Measurements from ENCODE around the gene SERPINA9.
"Not testable (repeated sequence)": the region's sequence is repeated elsewhere in the genome, so short reads cannot be mapped to it uniquely, and the experiment has no call there.

Gene SERPINA9

DNA sequence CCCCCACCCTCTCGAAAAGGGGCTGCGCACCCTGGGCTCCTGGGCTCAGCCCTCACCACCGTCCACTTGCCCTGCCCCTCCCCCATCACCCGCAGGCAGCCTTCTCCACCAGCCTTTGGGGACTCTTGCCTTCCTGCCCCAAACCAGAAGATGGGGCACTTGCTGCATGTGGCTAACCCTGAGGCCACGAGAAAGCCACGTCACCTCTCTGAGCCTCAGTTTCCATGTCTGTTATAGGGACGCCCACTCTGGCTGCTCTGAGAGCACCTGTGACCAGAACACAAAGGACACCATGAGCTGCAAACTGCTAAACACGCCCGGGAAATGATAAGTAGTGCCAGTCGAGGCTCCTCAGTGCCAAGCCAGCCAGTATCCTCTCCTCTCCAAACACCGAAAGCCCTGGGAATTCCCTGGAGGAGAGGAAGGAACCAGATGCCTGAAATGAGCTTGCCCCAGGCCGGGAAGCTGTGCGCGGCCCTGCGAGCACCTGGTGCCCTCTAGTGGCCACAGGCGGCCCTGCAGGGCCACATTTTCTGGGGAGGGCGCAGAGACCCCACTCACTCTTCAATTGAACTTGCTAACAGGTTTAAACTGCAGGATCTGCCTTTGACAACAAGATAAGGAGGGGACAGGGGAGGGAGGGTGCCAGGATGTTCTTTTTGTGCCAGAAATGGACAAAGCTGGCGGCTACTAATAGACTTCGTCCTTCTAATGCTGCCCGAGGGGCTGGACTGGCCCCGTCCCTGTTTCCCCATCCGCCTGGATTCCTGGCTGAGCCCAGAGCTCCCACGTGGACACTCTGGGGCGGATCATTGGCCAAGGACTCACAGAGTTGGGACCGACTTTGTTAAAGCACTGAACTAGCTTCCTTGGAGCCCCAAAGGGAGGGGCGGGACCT lies 10.2 kb upstream of the SERPINA9 start:
- no peak for DNase-seq (ENCODE audit: low read depth, low spot score)

DNA sequence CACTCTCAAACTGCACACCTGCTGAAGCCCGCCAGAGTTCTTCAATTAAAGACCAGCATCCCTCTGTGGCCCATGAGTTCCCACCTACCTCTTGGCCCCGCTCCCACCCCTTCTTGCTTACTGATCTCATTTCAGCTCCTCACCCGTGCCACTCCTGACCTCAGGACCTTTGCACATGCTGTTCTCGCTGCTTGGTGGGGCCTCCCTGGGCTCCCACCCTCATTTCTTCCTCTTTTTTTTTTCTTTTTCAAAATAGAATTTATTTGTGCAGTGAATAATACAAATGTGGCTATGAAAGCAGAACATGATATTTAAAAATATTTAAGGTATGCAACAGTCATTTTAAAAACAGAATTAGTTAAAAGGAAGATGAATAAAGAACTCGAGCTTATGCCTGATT lies 8.5 kb upstream of the SERPINA9 start:
- no peak for DNase-seq (ENCODE audit: low read depth, low spot score)

DNA sequence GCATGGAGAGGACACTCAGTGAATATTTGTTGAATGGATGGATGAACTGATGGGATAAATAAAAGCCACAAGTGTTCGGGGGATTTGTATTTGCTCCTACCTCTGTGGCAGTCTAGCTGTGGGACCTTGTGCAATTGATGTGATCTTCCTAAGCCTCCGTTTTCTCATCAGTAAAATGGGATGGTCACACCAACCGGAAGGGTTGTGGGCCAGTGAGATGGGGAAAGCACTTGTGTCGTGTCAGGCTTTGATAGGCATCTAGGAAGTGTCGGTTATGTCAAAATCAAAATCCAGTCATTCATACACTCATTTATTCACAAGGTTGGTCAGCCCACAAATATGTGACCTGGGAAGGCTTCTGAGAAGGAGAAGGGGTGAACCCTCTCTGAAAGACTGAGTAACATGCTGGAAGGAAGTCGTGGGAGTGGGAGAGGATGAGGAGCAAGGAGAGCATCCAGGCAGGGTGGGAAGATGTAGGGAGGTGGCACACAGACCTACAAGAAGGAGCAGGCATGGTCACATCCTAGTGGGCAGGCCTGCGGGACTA lies 7.8 kb upstream of the SERPINA9 start:
- no peak for DNase-seq (ENCODE audit: low read depth, low spot score)

DNA sequence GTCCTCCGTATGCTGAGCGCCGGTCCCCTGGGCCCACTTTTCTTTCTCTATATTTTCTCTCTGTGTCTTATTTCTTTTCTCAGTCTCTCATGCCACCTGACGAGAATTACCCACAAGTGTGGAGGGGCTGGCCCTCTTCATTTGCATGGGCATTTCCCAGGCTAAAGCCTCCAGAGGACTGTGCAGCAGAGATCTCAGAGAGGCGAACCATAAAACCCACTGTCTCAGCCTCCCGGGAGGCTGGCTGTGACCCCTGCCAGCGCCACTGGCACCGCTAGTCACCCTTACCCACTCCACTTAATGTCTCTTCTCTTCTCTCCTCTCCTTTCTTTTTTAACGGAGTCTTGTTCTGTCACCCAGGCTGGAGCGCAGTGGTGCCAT lies 7.1 kb upstream of the SERPINA9 start:
- DNase-seq (ENCODE audit: low read depth, low spot score), result no peak

DNA sequence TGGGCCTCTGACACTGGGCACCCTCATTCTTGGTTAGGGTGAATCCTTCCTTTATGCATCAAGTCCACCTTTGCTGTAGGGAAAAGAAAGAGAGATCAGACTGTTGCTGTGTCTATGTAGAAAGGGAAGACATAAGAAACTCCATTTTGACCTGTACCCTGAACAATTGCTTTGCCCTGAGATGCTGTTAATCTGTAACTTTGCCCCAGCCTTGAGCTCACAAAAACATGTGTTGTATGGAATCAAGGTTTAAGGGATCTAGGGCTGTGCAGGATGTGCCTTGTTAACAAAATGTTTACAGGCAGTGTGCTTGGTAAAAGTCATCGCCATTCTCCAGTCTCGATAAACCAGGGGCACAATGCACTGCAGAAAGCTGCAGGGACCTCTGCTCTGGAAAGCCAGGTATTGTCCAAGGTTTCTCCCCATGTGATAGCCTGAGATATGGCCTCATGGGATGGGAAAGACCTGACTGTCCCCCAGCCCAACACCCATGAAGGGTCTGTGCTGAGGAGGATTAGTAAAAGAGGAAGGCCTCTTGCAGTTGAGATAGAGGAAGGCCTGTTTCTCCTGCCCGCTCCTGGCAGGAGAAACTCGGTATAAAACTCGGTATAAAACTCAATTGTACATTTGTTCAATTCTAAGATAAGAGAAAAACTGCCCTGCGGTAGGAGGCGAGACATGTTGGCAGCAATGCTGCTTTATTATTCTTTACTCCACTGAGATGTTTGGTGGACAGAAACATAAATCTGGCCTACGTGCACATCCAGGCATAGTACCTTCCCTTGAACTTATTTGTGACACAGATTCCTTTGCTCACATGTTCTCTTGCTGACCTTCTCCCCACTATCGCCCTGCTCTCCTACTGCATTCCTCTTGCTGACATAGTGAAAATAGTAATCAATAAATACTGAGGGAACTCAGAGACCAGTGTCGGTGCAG lies 6.4 kb upstream of the SERPINA9 start:
- not testable (repeated sequence) for DNase-seq (ENCODE audit: low read depth, low spot score)

DNA sequence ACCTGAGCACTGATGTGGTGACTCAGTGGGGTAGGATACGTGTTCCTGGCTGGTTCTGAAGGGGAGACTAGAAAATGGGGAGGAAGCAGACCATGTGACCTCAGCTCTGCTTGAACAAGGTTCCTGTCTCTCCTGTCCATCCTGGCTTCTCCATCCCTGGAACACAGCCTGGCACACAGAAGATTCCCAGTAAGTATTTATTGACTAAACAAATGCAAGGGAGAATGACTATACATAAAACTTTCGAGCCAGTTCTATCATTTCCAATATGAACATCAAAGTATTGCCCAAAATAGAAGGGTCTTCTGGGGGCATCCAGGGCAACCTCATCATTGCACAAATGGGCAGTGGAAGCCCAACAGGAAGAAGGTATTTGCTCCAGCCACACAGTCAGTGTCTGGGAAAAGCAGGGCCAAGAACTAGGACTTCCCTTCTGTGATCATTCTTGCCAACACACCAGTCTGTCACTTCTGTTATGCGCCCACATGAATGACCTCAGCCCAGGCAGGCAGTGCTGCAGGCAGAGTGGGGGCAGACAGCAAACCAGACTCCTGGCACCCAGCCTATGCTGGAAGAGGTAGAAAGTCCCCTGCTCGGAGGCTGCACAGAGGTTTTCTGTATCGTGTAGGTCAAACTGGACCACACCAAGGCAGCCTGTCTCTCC lies 5.6 kb upstream of the SERPINA9 start:
- DNase-seq (ENCODE audit: low read depth, low spot score), result no peak

DNA sequence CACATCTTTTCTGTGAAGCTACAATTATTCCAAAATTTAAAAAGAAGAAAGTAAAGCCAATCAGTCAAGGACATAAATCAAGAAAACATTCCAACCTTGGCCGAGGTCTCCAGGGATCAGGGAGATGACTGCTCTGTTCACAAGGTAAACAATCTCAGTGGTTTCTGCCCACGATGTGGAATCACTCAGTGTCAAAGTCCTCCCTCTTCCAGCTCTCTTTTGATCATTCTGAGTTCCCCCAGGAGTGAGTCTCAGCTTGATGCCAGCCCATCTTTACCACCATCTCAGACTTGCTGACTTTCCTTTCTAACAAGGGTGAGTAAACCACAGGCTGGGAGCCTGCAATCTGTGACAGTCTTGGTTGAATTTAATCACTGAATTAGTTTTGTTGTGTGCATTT lies 4.8 kb upstream of the SERPINA9 start:
- DNase-seq (ENCODE audit: low read depth, low spot score), result no peak

DNA sequence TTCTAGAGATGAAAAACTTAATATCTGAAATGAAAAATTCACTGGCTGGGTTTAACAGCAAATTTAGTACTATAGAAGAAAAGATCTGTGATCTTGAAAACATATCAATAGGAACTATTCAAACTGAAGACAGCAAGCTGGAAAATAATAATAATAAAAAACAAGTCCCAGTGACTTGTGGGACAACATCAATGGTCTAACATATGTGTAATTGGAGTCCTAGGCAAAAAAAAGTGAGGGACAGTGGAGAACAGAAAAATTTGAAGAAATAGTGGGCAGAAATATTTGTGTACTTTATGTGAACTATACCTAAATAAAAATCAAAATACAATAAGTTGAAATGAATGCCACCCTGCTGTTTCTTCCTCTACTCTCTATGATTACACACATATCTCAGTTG lies 2.4 kb upstream of the SERPINA9 start:
- DNase-seq (ENCODE audit: low read depth, low spot score), result no peak

DNA sequence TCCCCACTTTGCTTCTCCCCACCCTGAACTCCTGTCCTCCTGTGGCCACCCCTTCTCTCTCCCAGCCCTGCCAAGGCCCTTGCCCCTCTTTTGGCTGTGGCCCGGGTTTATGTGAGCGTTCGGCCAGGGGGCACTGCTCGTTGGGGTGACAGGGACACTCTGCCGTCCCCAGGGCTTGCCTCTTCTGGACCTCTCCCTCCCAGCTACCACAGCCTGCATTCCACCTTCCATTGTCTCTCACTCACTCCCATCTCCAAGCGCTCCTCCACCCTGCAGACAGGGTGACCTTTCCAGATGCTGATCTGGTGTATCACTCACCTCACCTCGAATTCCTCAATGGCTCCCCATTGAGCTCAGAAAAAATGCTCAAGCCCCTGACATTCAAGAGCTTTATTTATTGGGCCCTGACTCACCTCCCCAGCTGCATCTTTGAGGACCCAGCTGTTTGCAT lies 1.4 kb downstream of the SERPINA9 start:
- DNase-seq (ENCODE audit: low read depth, low spot score), result no peak

DNA sequence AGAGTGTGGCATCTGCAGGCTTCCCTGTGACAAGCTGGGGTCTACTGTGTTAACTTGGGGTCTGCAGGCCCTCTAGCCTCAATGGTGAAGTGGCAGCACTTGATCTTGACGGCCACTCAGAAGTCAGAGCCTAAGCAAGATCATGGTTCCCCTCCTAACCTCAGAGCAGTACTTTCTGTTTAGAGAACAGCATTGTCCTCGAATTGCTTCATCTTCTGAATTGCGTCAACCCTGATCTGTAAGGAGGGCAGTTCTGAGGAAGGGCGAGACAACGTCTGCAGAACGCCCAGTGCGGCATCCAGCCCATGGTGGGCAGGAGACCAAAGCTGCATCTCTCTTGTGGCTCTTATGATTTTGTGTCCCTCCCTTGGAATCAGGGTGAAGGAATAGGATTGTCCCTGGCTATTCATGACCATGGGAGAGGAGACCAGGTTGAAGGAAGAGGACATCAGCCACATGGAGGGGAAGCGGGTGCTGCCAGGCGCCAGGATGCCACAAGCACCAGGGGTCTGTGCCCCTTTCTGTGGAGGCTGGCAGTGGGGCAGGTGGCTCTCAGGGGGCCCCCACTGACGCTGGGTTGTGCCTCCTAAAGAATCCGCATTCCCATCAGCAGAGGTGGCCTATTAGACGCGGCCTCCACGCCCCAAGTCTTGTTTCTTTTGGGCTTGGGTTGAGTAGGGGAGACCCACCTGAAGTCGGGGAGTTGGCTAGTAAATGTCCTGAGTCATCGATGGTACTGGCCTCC lies 2.2 kb downstream of the SERPINA9 start:
- no peak for DNase-seq (ENCODE audit: low read depth, low spot score)

DNA sequence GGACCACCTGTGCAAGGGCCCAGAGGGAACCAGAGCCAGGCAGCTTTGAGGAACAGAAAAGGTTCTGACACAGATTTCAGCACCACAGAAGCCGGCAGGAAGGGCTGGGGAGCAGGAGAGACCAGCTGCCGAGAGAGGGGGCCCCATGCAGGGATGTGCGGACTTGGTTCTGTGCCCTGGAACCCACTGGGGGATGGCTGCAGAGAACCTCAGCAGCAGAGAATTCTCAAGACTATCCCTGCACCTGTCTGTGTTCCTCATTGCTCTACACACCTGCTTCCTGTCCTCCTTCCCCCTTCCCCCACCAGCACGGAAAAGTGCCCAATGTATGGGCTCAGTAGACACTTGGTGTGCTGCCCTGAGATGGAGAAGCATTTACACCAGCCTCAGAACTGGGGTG lies 3.2 kb downstream of the SERPINA9 start:
- no peak for DNase-seq (ENCODE audit: low read depth, low spot score)

DNA sequence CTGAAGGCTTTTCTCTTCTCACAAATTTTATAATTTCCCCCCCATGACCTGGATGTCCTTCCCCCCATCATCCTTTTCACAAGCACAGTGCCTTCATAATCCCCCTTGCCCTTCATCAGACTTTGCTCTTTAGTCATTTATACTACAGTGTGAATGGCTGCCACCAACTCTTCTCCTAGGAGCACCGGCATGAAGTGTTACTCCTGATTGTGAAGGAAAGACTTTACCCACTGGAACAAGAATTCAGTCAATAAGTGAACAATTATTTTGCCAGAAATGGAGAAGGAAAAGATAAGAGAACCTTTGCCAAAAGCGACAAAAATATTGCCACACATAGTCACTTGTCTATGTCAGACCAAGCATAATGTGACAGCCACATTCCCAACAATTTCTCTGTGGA lies 5.0 kb downstream of the SERPINA9 start:
- DNase-seq (ENCODE audit: low read depth, low spot score), result no peak

DNA sequence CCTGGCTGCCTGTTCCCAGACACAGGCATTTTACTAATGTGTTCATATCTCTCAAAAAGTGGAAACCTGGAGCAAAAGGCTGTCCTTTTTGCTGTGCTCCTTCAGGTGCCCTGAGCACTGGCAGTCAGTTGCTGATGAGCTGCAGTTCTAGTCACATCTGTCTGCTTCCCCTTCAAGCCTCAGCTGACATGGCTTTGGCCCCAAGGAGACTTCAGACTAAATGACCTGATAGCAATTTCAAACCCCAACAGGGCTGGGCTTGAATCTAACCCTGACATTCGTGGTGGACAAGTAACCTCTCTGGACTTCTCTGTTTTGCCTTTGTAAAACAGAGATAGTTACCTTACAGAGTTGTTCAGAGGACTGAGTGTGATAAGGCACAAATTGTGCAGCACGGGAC lies 5.7 kb downstream of the SERPINA9 start:
- no peak for DNase-seq (ENCODE audit: low read depth, low spot score)

DNA sequence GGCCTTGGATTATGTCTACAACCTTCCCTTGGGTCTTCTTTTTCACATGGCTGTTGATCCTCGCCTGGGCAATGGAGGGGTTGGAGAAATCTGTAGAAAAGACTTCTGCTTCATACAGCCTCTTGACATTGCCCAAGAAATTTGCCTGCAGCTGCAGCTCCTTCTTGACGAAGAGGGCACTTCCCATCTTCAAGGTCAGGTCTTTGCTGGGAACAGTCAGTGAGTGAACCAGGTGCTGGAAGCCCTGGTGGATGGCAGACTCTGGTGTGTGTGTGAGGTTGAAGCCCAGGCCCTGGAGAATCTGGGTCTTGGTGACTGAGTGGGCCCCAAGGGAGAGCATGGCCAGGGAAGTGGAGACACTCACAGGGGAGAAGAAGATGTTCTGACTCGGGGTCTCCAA lies 6.7 kb downstream of the SERPINA9 start:
- no peak for DNase-seq (ENCODE audit: low read depth, low spot score)

DNA sequence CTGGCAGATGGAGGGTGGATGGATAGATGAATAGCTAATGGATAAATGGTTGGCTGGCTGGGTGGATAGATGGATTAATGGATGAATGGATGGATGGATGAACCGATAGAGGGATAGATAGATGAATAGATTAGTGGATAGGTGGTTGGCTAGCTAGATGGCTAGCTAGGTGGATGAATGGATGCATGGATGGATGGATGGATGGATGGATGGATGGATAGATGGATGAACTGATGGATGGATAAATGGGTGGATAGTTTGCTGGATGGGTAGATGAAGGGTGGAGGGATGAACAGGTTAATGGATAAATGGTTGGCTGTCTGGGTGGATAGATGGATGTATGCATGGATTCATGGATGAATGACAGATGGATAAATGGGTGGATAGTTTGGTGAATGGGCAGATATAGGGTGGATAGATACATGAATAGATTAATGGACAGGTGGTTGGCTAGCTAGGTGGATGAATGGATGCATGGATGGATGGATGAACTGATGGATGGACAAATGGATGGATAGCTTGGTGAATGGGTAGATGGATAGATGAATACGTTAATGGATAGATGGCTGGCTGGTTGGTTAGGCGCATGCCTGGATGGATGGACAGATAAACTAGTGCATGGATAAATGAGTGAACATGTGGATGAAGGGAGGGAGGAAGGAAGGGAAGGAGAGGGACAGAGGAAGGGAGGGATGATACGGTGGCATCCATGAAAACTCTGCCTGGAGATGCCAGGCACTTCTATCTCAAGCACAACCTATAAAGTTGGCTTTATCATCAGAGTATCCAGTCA lies 8.1 kb downstream of the SERPINA9 start:
- DNase-seq (ENCODE audit: low read depth, low spot score), result no peak

DNA sequence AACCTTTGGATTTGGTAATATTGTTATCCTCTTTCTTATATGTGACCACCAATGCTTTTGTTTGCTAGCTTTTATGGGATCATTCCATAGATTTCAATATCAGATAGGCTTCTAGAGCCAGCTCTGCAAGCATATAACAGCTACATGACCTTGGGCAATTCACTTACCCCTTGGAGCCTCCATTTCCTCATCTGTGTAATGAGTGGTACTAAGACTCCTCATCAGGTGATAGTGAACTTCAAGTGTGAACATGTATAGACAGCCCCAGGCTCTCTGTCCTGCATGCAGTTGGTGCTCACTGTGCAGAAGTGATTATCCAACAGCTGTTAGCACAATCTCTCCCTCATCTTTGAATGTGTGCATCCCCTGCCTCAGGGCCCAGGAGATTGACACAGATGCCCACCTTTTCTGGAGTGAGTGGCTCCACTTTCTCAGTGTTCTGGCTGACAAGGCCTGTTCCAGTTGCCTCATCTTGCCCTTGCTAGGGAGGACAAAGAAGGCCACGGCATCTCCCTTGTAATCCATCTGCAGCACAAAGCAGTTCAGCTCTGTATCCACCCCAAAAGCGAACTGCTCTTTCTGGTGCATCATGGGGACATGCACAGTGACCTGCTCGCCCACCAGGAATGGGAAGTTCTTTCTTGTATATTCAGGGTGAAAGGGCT lies 9.2 kb downstream of the SERPINA9 start:
- no peak for DNase-seq (ENCODE audit: low read depth, low spot score)

DNA sequence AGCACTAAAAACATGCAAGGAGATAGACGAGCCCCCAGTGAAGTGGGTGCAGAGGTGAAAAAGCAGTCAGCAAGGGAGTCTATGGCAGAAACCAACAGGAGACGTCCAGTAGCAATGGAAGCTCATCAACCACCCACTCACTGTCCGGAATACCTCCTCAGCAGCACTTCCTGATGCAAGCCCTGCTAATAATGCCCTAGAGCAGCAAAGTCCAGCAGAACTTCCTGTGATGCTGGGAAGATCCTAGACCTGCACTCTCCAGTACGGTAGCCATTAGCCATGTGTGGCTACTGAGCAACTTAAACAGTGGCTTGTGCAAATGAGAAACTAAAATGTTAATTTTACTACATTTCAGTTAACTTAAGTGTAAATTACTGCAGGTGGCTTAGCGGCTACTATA lies 11.0 kb downstream of the SERPINA9 start:
- no peak for DNase-seq (ENCODE audit: low read depth, low spot score)

DNA sequence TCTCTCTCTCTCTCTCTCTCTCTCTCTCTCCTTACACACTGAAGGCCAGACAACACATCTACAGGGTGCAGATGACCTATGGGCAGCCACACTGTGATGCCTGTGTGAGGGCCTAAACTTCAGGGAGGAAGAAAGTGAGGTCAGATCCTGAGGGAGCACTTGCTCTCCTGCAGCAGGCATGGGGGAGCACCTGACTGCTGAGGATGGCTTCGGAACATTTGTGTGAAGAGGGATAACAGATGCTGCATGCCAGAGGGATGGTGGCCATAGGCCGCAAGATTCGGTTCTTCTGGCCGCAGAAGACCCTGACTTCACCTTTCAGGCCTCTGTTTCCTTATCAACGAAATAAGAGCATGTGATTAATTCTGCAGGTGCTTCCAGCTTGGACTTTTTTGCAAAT lies 11.7 kb downstream of the SERPINA9 start:
- no peak for DNase-seq (ENCODE audit: low read depth, low spot score)

DNA sequence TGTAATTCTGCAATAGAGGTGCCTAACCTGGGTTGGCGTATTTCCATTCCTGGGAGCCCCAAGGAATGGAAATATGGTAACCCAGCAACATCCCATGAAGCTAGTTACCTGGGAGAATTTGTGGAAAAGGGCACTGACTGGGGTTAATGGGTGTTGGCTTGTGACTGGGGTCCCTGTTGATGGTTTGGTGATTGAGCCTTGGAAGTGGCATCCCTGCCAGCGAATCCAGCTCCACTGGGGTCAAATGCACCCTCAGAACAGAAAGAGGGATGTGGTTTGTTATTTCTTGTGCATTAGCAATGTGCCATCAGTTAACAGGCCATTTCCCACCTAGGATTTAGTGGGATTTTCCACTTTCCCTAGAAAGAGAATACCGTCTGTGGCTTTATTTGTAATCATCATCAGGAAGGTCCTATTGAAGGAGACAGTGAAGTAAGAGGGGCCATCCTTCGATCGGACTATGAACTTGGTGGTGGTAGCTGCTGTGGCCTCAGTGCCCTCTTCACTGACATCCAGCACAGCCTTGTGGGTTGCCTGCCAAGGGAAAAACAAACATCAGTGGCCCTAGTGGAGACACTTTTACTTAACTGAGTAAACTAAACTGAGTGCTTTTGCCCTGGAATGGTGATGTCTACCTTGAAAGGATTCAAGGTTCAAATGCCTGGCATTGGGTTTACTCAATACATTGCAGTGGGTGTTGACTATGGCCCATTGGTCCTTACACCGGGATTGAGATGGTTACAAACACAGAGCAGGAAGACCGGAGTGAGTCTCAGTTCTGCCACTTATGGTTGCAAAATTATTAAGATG lies 13.0 kb downstream of the SERPINA9 start:
- no peak for DNase-seq (ENCODE audit: low read depth, low spot score)
